GM10847 (cell line): ENCODE data around the gene EIF3F.

Experiments
- POLR2A ChIP-seq: IDR thresholded peaks from 2 replicates; pipeline ENCODE4 v1.6.1; 2011; ENCODE audit not compliant: insufficient read length; ENCODE audit errors: extremely low read depth

The EIF3F gene

GRCh38 chr11:8026982-8027381 lies 39.8 kb downstream of the EIF3F start:
- no peak for TF ChIP-seq POLR2A

- TF ChIP-seq POLR2A, result no peak
Observed at GRCh38 chr11:8028766-8029165, 41.6 kb downstream of the EIF3F start.

GRCh38 chr11:8030526-8031247 lies 43.5 kb downstream of the EIF3F start:
- TF ChIP-seq POLR2A, result no peak

DNA sequence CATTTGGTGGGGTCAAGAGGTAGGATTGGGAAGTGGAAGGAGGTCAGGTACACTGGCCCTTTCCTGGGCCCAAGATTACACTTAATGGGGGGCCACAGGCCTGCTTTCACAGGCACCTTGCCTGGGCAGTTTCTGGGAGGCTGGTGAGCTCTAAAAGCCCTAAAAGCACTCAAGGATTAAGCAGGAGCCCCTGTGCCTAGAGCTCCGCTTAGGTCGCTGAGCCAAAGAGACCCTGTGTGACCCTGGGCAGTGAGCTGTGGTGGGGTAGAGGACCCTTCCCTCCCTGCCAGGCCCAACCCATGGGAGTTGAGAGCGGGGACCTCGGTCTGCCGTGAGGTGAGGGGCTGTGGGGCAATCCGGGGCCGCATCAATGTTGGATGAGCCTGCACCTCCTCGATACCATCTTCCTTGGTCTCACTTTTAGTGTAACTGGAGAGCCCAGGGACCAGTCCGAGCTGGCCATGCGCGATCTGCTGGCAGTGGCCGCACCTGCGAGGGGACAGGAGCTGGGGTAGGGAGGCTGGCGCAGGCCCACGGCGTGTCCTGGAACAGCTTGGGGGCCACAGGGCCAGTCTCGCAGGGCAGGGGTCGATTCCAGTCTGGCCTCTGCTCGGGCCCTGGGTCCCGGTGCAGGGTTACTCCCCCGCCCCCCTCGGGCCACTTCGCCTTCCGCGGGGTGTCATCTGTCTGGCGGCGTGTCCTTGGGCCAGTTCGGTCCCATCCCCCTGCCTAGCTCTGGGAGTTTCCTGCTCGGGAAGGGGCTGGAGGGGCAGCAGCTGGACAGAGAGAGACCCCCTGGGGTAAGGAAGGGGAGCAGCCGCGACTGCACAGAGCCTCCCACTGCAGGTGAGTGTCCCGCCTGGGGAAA lies 44.3 kb downstream of the EIF3F start:
- no peak for TF ChIP-seq POLR2A

GRCh38 chr11:8032122-8032521 lies 45.0 kb downstream of the EIF3F start:
- TF ChIP-seq POLR2A, result no peak

DNA sequence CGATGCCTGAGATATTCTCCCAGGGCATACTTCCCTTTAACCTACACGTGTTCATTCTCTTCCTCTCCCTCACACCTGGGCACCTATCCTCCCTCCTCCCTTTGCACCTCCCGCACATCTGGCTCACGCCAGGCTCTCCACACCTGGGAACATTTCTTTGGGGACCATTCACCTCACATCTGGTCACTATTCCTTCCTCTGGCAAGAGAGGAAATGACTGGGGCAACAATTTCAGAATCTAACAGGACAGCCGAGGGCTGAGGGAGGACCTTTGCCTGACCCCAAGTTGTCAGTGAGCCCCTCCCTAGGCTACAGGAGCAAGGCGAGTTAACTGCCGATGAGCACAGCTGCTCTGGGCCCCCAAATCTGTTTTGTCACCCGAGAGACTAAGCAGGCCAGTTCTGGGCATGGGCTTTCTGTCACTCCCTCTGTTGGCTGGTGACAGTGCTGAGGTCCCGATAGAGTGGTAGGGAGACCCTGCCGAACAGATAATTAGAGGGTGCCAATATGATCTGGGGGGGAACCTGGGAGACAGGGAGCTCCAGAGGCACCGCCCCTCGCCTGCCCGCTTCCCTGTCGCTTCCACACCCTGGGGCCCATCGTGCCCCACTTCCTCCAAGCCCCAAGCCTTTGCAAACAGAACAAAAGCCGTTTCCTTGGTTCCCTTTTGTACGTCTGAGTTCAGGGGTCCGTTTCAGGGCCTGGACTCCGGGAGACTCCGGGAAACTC lies 45.6 kb downstream of the EIF3F start:
- no peak for TF ChIP-seq POLR2A

- TF ChIP-seq POLR2A, result no peak
Observed at GRCh38 chr11:8033305-8034105, 46.4 kb downstream of the EIF3F start.

- TF ChIP-seq POLR2A, result no peak
Observed at GRCh38 chr11:8034106-8034585, 47.0 kb downstream of the EIF3F start.

DNA sequence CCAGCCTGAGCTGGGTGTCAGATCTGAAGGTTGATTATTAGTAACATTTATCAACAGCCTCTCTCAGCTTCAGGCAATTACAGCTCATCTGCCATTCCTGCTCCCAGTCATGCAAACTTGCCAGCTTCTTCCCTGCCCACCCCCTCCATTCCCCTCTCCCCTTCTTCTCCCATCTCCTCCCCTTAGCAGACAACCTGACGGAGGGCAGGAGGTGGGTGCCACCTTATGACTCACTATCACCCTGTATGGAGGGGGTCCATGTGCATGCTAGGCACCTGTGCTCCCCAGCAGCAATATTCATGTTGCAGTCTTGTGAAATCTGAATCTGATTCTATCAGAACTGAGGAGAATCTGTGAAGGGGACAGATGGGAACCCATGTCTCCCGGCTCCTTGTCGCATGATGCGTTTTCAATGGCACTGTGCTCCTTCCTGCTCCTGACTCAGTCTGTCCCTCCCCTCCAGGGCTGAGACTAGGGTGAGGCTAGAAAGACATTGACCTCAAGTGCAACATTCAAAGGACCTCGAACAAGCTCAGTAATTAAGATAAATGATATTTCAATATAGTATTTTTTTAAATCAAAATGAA lies 47.6 kb downstream of the EIF3F start:
- TF ChIP-seq POLR2A, result no peak

DNA sequence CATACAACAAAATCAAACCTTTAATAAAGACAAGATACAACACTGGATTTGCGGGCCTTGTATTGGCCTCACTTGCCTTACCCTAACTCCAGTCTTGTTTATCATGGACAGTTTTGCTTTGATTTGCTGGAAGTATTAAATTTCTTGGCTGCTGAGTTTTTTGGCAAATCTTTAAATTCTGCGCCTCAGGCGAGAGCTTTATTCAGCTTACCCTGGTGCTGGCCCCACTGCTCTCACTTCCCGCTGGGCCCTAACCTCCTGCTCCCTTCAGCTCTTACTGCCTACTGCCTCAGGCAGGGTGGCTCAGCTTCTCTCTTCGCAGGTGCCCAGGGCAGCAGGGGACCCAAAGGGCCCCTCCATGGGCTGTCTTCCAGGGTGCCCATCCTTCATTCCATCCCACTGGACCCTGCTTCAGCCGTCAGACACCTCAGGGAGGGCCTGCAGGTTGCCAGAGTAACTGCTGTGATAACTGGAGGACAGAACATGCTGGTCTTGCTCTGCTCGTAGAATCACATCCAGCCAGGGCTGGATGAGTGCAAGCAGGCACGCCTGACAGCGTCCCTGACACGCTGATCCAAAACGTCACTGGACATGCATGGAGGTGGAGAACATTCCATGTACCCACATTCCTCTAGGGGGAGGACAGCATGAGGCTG lies 48.2 kb downstream of the EIF3F start:
- TF ChIP-seq POLR2A, result no peak

DNA sequence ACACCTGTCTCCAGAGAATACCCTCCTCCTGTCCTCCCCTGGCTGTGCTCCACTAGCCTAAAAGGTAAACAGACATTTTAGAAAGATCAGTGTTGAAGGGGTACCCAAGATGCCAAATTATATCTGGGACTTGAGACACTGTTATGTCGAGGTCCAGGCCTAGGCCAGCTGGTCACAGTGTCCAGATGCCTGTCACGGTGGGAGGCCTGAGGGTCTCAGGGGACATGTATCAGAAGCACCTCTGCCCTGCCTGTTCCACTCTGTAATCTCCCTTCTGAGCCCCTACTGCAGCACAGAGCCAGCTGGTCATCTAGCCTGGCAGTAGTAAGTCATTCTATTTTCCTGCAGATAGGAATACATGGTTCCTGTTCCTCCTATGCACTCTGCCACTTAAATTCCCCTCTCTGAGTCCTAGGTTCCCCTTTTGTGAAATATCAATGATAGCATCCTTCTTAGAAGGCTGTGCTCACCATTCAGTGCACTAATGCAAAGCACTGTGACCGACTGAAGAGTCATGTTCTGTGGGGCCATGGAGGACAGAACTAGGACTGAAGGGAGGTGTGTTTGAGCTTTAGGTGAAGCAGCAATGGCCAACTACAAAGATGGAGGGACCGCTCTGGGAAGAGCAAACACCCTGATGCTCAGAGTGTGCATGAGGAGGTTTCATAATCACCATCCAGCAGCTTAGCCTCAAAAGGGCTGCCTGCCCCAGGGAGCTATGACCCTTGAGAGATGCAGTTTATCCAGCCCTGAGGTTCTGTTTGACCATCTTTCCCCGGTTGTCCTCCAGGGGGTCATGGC lies 49.1 kb downstream of the EIF3F start:
- no peak for TF ChIP-seq POLR2A

- no peak for TF ChIP-seq POLR2A
Observed at GRCh38 chr11:8036986-8037385, 49.8 kb downstream of the EIF3F start.

DNA sequence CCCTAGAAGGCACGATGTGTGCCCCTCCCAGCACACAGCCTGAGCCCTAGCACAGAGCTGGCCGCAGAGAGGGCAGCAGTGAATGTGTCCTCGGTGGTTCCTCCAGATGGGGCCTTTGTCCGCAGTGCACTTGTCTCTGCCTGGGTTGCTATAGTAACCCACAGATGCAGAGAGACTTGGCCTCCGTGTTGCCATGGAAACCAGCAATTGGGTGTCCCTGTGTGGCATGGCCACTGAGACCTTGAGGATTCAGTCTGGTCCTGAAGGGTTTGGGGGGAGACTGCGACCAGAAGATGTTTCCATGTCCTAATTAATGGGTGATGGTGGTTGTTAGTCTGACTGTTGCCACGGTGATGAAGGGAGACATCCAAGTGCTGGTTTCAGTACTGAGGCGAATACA lies 51.3 kb downstream of the EIF3F start:
- TF ChIP-seq POLR2A, result no peak
